Astrocyte (in vitro differentiated cells and primary cell): Measurements from ENCODE around the gene TMOD1.

ENCODE experiments used
- CTCF ChIP-seq: IDR thresholded peaks from 2 replicates; pipeline ENCODE4 v1.5.1; 2011; ENCODE audit warnings: low read depth, mild to moderate bottlenecking, inconsistent platforms, low read length, moderate library complexity; ENCODE audit not compliant: insufficient read depth
- EZH2 ChIP-seq: IDR thresholded peaks from 2 replicates; pipeline ENCODE4 v1.6.1; 2012; ENCODE audit warnings: mild to moderate bottlenecking, low read length, inconsistent platforms; ENCODE audit not compliant: insufficient read depth

GRCh38 chr9:97571664-97572063, 70.2 kb downstream of the TMOD1 start:
- TF ChIP-seq EZH2, result no peak
- TF ChIP-seq CTCF, result no peak
